Measurements from ENCODE around the gene DBR1. TPM values are rescaled to one million over a fixed set of nuclear protein-coding genes. Genes with fewer than 3 reads are reported as not detected.

DBR1 gene
- total and polyA plus RNA-seq, 2 of the 13 experiments (the other 11 are each of a cell fraction or from before 2014, with no cell fraction given): 6.4 to 16.7 TPM

DNA sequence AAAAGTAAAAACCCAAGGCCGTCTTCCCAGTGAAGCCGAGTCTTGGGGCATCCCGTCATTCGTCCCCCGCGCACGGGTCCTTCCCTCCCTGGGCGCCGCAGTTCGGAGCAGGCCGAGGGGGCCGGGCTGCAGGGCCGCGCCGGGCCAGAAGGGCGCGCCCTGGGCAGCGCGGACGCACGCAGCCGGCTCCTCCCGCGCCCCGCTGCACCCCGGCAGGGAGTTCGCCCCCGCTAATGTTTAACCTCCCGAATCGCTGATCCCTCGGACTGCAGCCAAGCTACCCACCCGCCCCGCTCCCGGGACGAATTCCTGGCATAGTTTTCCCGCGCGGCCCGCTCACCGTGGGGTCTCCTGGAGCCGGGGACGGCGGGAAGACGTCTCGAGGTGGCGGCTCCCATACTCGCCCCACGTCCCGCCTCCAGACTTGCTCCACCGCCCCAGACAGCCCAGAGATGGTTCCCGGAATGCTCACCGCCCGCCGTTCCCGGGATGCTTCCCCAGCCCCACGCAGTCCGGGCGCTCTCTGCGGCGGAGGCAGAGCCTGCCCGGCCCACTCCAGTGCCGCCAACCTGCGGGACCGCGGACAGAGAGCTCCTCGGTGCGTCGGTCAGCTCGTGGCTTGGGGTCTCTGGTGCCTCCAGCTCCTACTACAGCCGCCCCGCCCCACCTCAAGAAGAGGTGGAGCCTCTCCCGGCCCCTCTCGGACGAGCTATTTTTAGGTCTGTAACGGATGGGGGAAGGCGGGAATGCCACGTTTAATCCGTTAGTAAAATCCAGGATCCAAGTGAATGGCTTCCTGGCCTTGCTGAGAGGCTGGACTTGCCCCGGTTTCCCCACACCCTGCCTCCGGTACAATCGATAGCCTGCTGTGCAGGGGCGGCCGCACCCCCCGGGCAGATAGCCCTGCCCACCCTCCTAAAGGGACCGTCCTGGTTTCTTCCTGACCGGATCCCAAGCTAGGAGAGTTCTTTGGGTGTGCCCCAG is 59.4 kb downstream of the DBR1 start, which contains the start of gene DZIP1L (continued):
- TF ChIP-seq, protein P1, sequence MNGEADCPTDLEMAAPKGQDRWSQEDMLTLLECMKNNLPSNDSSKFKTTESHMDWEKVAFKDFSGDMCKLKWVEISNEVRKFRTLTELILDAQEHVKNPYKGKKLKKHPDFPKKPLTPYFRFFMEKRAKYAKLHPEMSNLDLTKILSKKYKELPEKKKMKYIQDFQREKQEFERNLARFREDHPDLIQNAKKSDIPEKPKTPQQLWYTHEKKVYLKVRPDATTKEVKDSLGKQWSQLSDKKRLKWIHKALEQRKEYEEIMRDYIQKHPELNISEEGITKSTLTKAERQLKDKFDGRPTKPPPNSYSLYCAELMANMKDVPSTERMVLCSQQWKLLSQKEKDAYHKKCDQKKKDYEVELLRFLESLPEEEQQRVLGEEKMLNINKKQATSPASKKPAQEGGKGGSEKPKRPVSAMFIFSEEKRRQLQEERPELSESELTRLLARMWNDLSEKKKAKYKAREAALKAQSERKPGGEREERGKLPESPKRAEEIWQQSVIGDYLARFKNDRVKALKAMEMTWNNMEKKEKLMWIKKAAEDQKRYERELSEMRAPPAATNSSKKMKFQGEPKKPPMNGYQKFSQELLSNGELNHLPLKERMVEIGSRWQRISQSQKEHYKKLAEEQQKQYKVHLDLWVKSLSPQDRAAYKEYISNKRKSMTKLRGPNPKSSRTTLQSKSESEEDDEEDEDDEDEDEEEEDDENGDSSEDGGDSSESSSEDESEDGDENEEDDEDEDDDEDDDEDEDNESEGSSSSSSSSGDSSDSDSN (CRISPR knock-in tag; IDR thresholded peaks at IDR 0.05): peak; percentile 81
- TF ChIP-seq NR2F6 (IDR thresholded peaks at IDR 0.05): no peak
- TF ChIP-seq NR2F6 (CRISPR knock-in tag; IDR thresholded peaks at IDR 0.05): no peak
- TF ChIP-seq HMG20B (CRISPR knock-in tag; conservative IDR thresholded peaks at IDR 0.05): no peak
- no peak for TF ChIP-seq NR2C2 (CRISPR knock-in tag; IDR thresholded peaks at IDR 0.05; ENCODE audit: borderline replicate concordance)
- no peak for TF ChIP-seq ZNF276 (CRISPR knock-in tag; IDR thresholded peaks at IDR 0.05; ENCODE audit: low read depth)
- no peak for TF ChIP-seq JUN (CRISPR knock-in tag; IDR thresholded peaks at IDR 0.05)
- TF ChIP-seq NONO (IDR thresholded peaks at IDR 0.05): no peak
- TF ChIP-seq NONO (CRISPR knock-in tag; conservative IDR thresholded peaks at IDR 0.05): peak; percentile 56; the same call in 1 of the 2 replicates
- TF ChIP-seq, protein P2, sequence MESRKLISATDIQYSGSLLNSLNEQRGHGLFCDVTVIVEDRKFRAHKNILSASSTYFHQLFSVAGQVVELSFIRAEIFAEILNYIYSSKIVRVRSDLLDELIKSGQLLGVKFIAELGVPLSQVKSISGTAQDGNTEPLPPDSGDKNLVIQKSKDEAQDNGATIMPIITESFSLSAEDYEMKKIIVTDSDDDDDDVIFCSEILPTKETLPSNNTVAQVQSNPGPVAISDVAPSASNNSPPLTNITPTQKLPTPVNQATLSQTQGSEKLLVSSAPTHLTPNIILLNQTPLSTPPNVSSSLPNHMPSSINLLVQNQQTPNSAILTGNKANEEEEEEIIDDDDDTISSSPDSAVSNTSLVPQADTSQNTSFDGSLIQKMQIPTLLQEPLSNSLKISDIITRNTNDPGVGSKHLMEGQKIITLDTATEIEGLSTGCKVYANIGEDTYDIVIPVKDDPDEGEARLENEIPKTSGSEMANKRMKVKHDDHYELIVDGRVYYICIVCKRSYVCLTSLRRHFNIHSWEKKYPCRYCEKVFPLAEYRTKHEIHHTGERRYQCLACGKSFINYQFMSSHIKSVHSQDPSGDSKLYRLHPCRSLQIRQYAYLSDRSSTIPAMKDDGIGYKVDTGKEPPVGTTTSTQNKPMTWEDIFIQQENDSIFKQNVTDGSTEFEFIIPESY (CRISPR knock-in tag; IDR thresholded peaks at IDR 0.05): no peak
- no peak for TF ChIP-seq SCMH1 (CRISPR knock-in tag; IDR thresholded peaks at IDR 0.05; ENCODE audit: borderline replicate concordance)
- TF ChIP-seq TBX2 (CRISPR knock-in tag; IDR thresholded peaks at IDR 0.05; ENCODE audit: borderline replicate concordance): no peak
- TF ChIP-seq MZF1 (CRISPR knock-in tag; IDR thresholded peaks at IDR 0.05; ENCODE audit: borderline replicate concordance): no peak
- TF ChIP-seq, protein P3, sequence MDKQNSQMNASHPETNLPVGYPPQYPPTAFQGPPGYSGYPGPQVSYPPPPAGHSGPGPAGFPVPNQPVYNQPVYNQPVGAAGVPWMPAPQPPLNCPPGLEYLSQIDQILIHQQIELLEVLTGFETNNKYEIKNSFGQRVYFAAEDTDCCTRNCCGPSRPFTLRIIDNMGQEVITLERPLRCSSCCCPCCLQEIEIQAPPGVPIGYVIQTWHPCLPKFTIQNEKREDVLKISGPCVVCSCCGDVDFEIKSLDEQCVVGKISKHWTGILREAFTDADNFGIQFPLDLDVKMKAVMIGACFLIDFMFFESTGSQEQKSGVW (CRISPR knock-in tag; IDR thresholded peaks at IDR 0.05; ENCODE audit: borderline replicate concordance): no peak
- TF ChIP-seq ELK4 (CRISPR knock-in tag; IDR thresholded peaks at IDR 0.05; ENCODE audit: borderline replicate concordance): no peak
- no peak for TF ChIP-seq ONECUT2 (CRISPR knock-in tag; IDR thresholded peaks at IDR 0.05)
- no peak for TF ChIP-seq SMARCC2 (IDR thresholded peaks at IDR 0.05)
- TF ChIP-seq ZNF704 (CRISPR knock-in tag; IDR thresholded peaks at IDR 0.05; ENCODE audit: borderline replicate concordance): peak; percentile 71; the same call in 1 of the 2 replicates
- no peak for TF ChIP-seq NPAS2 (CRISPR knock-in tag; IDR thresholded peaks at IDR 0.05; ENCODE audit: borderline replicate concordance)
